ENCODE measurements around the gene TFAP2C. TPM values are rescaled to one million over a fixed set of nuclear protein-coding genes. Genes with fewer than 3 reads are reported as not detected.

TFAP2C gene
- total RNA-seq, 4 donors from 2014 or later: 1.1 to 1.5 (median 1.3) TPM

- no peak for TF ChIP-seq CTCF (IDR thresholded peaks at IDR 0.05; ENCODE audit: low read depth)
Observed at GRCh38 chr20:56605261-56605996, 23.7 kb upstream of the TFAP2C start.

- no peak for TF ChIP-seq CTCF (IDR thresholded peaks at IDR 0.05; ENCODE audit: low read depth)
Observed at GRCh38 chr20:56606174-56606945, 22.7 kb upstream of the TFAP2C start.

GRCh38 chr20:56607061-56607704 is 21.9 kb upstream of the TFAP2C start:
- TF ChIP-seq CTCF (IDR thresholded peaks at IDR 0.05; ENCODE audit: low read depth): no peak

GRCh38 chr20:56608376-56608775 is 20.7 kb upstream of the TFAP2C start:
- TF ChIP-seq CTCF (IDR thresholded peaks at IDR 0.05; ENCODE audit: low read depth): no peak

GRCh38 chr20:56609321-56609720 is 19.8 kb upstream of the TFAP2C start:
- no peak for TF ChIP-seq CTCF (IDR thresholded peaks at IDR 0.05; ENCODE audit: low read depth)

GRCh38 chr20:56610098-56610497 is 19.0 kb upstream of the TFAP2C start:
- TF ChIP-seq CTCF (IDR thresholded peaks at IDR 0.05; ENCODE audit: low read depth): no peak

GRCh38 chr20:56614196-56614595 is 14.9 kb upstream of the TFAP2C start:
- no peak for TF ChIP-seq CTCF (IDR thresholded peaks at IDR 0.05; ENCODE audit: low read depth)
